C4-2B (cell line): Measurements from ENCODE around the gene ATP2A1.

Experiments
- ZFX ChIP-seq: fragments of 450-650 bp; IDR thresholded peaks from 2 replicates; pipeline ENCODE4 v1.6.1; 2017
- TF ChIP-seq, protein P1 (sequence below): fragments of 450-650 bp; conservative IDR thresholded peaks from 2 replicates; pipeline ENCODE4 v1.5.1; 2017; ENCODE audit warnings: mild to moderate bottlenecking

DNA sequence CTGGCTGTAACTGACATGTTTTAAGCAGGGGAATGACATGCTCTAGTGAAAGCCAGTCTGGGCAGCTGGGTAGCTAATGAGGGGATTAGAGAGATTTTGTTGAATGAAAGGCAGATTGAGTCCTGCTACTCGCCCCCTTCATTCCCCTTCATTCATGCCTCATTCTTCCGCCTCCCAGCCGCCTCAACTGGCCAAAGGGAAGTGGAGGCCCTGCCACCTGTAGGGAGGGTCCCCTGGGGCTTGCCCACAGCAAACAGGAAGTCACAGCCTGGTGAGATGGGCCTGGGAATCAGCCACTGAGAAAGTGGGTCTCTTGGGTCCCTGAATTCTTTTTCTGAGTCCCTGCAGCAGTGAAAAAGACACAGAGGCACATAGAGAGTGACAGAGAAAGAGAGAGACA lies 52.4 kb downstream of the ATP2A1 start:
- TF ChIP-seq, protein P1, sequence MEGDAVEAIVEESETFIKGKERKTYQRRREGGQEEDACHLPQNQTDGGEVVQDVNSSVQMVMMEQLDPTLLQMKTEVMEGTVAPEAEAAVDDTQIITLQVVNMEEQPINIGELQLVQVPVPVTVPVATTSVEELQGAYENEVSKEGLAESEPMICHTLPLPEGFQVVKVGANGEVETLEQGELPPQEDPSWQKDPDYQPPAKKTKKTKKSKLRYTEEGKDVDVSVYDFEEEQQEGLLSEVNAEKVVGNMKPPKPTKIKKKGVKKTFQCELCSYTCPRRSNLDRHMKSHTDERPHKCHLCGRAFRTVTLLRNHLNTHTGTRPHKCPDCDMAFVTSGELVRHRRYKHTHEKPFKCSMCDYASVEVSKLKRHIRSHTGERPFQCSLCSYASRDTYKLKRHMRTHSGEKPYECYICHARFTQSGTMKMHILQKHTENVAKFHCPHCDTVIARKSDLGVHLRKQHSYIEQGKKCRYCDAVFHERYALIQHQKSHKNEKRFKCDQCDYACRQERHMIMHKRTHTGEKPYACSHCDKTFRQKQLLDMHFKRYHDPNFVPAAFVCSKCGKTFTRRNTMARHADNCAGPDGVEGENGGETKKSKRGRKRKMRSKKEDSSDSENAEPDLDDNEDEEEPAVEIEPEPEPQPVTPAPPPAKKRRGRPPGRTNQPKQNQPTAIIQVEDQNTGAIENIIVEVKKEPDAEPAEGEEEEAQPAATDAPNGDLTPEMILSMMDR: no peak
- TF ChIP-seq ZFX: no peak
